ENCODE results near the gene GRID2.

DNA sequence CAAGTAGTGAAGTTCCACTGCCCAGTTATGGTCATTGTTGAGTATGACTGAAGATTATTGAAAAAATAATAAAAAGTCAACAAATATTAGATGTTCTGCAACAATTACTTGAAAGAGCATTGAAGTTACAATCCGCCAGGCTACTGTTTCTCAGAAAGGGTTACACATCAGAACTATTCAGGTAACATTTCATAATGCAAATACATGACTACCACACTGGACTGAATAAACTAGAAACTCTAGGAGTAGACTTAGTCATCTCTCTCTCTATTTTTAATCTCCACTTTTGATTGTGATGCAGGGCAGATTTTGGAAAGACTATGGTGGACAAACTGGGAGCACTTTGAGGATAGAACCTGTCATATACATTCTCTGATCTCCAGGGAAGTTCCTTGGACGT, 776.5 kb downstream of the GRID2 start:
- TF ChIP-seq, protein P1, sequence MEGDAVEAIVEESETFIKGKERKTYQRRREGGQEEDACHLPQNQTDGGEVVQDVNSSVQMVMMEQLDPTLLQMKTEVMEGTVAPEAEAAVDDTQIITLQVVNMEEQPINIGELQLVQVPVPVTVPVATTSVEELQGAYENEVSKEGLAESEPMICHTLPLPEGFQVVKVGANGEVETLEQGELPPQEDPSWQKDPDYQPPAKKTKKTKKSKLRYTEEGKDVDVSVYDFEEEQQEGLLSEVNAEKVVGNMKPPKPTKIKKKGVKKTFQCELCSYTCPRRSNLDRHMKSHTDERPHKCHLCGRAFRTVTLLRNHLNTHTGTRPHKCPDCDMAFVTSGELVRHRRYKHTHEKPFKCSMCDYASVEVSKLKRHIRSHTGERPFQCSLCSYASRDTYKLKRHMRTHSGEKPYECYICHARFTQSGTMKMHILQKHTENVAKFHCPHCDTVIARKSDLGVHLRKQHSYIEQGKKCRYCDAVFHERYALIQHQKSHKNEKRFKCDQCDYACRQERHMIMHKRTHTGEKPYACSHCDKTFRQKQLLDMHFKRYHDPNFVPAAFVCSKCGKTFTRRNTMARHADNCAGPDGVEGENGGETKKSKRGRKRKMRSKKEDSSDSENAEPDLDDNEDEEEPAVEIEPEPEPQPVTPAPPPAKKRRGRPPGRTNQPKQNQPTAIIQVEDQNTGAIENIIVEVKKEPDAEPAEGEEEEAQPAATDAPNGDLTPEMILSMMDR (IDR thresholded peaks at IDR 0.05), result no peak
- TF ChIP-seq POLR2A (IDR thresholded peaks at IDR 0.05) (no peak), POLR2AphosphoS5 (IDR thresholded peaks at IDR 0.05; ENCODE audit: insufficient read depth in 1 of 2, low read depth in 1 of 2) (no peak)
